H1 (cell line): ENCODE measurements around the gene PRKCZ. TPM values are rescaled to one million over a fixed set of nuclear protein-coding genes. Genes with fewer than 3 reads are reported as not detected.

Experiments used
- BACH1 ChIP-seq: IDR thresholded peaks from 2 replicates; pipeline ENCODE4 v1.6.1; 2012; ENCODE audit warnings: low read length, improper control_type of control experiment
- CHD7 ChIP-seq: fragments of 300-600 bp; sonication (generic); IDR thresholded peaks from 2 replicates; pipeline ENCODE4 v1.7.1; 2012; ENCODE audit warnings: low read length, moderate library complexity, mild to moderate bottlenecking, inconsistent platforms; ENCODE audit not compliant: insufficient replicate concordance
- GABPA ChIP-seq: IDR thresholded peaks from 2 replicates; pipeline ENCODE4 v1.6.1; 2011; ENCODE audit warnings: mild to moderate bottlenecking, low read length, moderate library complexity, borderline replicate concordance; ENCODE audit not compliant: insufficient read depth
- NRF1 ChIP-seq: IDR thresholded peaks from 2 replicates; pipeline ENCODE4 v1.6.1; 2011; ENCODE audit warnings: mild to moderate bottlenecking, low read depth, low read length, improper control_type of control experiment
- SRF ChIP-seq: IDR thresholded peaks from 2 replicates; pipeline ENCODE4 v1.6.1; 2011; ENCODE audit warnings: mild to moderate bottlenecking, low read depth, low read length, moderate library complexity
- TCF12 ChIP-seq: IDR thresholded peaks from 2 replicates; pipeline ENCODE4 v1.6.1; 2011; ENCODE audit warnings: low read depth, mild to moderate bottlenecking, low read length
- polyA plus RNA-seq, 7 experiments: library from polyadenylated mRNA; depleted of rRNA in 3 of 7; stranded (reverse) in 5 of 7; unstranded in 2 of 7; fragments of >200 nt in 5 of 7; fragments of 200-250 nt in 2 of 7; gene quantifications; 1 replicate in 5 of 7; 2 replicates in 1 of 7; 4 replicates in 1 of 7; pipeline versions ENCODE4 v1.2.1 to v1.2.3, GENCODE V29; 2011 to 2013; ENCODE audit warnings: missing spikeins in 2 of 7, mixed read lengths in 2 of 7
- total RNA-seq: library from RNA; stranded (reverse); fragmentation: NEBNext Ultra II Directional; extraction: Animal tissue kit (Norgen Biotek cat#: 25700); gene quantifications from 2 replicates; pipeline ENCODE4 v1.2.1, GENCODE V29; 2021
- TF ChIP-seq, protein P1 (sequence below), 3 experiments: IDR thresholded peaks; 1 replicate in 2 of 3; 2 replicates in 1 of 3; pipeline versions ENCODE4 v1.5.1 to v1.6.1; 2011; ENCODE audit warnings: low read length in 3 of 3, mild to moderate bottlenecking in 3 of 3, inconsistent platforms in 2 of 3, low read depth in 1 of 3, moderate library complexity in 1 of 3; ENCODE audit not compliant: insufficient read depth in 1 of 3; ENCODE audit errors: control extremely low read depth in 1 of 3

The PRKCZ gene
- total and polyA plus RNA-seq, 2 of the 8 experiments (the other 6 are each of a cell fraction or from before 2014, with no cell fraction given), result 37.4 to 45.1 TPM

DNA sequence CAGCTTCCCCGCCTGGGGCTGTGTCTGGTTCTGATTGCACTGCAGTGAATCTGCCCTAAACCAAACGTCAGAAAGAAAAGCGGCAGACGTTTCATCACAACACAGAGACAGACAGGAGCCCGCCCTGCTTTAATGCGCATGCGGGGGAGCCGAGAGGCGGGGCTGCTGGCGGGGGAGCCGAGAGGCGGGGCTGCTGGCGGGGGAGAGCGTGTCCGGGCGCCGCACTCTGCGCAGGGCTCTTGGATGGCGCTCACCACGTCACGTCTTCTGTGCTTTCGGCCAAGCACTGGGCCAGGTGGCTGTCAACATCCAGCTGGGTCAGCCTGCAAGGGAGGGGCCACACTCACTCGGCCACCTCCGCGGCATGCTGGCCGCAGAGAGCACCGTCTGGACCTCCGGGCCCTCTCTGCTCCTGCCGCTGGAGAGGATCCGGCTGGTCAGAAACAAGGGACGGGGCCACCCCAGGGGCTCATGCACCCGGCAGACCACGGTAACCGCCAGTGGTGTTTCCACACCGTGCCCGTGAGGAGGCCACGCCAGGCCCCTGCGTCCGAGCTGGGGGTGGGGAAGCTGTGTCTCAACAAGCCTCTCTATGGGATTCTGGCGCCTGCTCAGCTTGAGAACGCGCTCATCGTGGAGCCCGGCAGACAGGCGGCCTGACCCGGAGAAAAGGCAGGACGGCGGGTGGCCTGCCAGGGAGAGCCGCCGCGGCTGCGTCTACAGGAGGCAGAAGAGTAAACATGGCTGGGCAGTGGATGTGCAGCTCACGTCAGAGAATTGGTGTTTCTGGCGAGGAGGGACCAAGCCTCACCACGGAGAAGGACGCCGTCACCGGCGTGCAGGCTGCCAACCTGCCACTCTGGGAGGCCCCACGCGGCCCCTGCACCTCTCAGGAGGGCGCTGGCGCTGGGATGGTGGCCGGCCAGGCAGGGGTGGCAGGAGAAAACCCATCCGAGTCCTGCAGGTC lies 139.5 kb downstream of the PRKCZ start (continued):
- TF ChIP-seq, protein P1, sequence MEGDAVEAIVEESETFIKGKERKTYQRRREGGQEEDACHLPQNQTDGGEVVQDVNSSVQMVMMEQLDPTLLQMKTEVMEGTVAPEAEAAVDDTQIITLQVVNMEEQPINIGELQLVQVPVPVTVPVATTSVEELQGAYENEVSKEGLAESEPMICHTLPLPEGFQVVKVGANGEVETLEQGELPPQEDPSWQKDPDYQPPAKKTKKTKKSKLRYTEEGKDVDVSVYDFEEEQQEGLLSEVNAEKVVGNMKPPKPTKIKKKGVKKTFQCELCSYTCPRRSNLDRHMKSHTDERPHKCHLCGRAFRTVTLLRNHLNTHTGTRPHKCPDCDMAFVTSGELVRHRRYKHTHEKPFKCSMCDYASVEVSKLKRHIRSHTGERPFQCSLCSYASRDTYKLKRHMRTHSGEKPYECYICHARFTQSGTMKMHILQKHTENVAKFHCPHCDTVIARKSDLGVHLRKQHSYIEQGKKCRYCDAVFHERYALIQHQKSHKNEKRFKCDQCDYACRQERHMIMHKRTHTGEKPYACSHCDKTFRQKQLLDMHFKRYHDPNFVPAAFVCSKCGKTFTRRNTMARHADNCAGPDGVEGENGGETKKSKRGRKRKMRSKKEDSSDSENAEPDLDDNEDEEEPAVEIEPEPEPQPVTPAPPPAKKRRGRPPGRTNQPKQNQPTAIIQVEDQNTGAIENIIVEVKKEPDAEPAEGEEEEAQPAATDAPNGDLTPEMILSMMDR (IDR thresholded peaks at IDR 0.05; ENCODE audit: control extremely low read depth in 1 of 3, insufficient read depth in 1 of 3, low read depth in 1 of 3, low read length in 3 of 3), result no peak
- no peak for TF ChIP-seq GABPA
- no peak for TF ChIP-seq SRF
- peak; percentile 61 for TF ChIP-seq NRF1
- TF ChIP-seq TCF12, result peak; percentile 32; the same call in 1 of the 2 replicates
- no peak for TF ChIP-seq BACH1
- no peak for TF ChIP-seq CHD7
